Suprapubic skin (tissue), 4 donors: ENCODE results near the gene ACHE. TPM values are rescaled to one million over a fixed set of nuclear protein-coding genes. Genes with fewer than 3 reads are reported as not detected.

ENCODE experiments used
- DNase-seq, 2 donors: peaks; one replicate each; pipeline ENCODE4 v3.0.0-alpha.2; 2019; ENCODE audit warnings: low spot score in 2 of 2
- H3K27ac ChIP-seq: fragments of 200-600 bp; sonication (generic); one replicate; pipeline ENCODE4 v1.5.1; 2019
- H3K27me3 ChIP-seq: fragments of 200-600 bp; sonication (generic); one replicate; pipeline ENCODE4 v1.5.1; 2019
- H3K36me3 ChIP-seq: fragments of 200-600 bp; sonication (generic); one replicate; pipeline ENCODE4 v1.5.1; 2019
- H3K4me1 ChIP-seq: fragments of 200-600 bp; sonication (generic); one replicate; pipeline ENCODE4 v1.5.1; 2019
- H3K4me3 ChIP-seq: fragments of 200-600 bp; sonication (generic); one replicate; pipeline ENCODE4 v1.5.1; 2019; ENCODE audit warnings: mild to moderate bottlenecking
- H3K9me3 ChIP-seq: fragments of 200-600 bp; sonication (generic); one replicate; pipeline ENCODE4 v1.5.1; 2019
- EP300 ChIP-seq: sonication (generic); formaldehyde crosslinking; IDR thresholded peaks from one replicate; pipeline ENCODE4 v1.6.1; 2017; ENCODE audit warnings: antibody characterized with exemption
- POLR2A ChIP-seq, 2 donors: fragments of 450-650 bp; IDR thresholded peaks; one replicate each; pipeline ENCODE4 v1.6.1; 2017; ENCODE audit warnings: antibody characterized with exemption in 2 of 2, mild to moderate bottlenecking in 2 of 2, moderate library complexity in 2 of 2
- POLR2AphosphoS5 ChIP-seq, 3 donors: sonication (generic); formaldehyde crosslinking; IDR thresholded peaks; one replicate each; pipeline ENCODE4 v1.6.1; 2017; ENCODE audit warnings: antibody characterized with exemption in 3 of 3
- WGBS: methylation state at CpG from one replicate; pipeline ENCODE4 v1.1.5; 2018; 5-methylcytosine and 5-hydroxymethylcytosine counted together
- total RNA-seq, 4 donors: library from RNA; depleted of rRNA; stranded (reverse); fragments of >200 nt; gene quantifications; one replicate each; pipeline ENCODE4 v1.1.0, GENCODE V29; 2016
- TF ChIP-seq, protein P1 (sequence below), 2 donors: fragments of 200-600 bp in 1 of 2; fragments of 450-650 bp in 1 of 2; sonication (generic) in 1 of 2; IDR thresholded peaks; one replicate each; pipeline ENCODE4 v1.5.1; 2016 to 2019; ENCODE audit warnings: antibody characterized with exemption in 2 of 2, mild to moderate bottlenecking in 1 of 2, moderate library complexity in 1 of 2

The ACHE gene
- total RNA-seq, 4 donors from 2014 or later: 0.30 to 2.5 (median 0.81) TPM; not detected in 1

- Histone ChIP-seq H3K36me3 (peaks cover 52% of the 10 kb centered on the region), H3K4me3 (peak overlapping the region; percentile 67), H3K27ac (no peak overlapping the region), H3K9me3 (no peaks in the 10 kb centered on the region), H3K4me1 (peaks cover 40% of the 10 kb centered on the region), H3K27me3 (no peaks in the 10 kb centered on the region)
- WGBS: 77% methylated on average over 18 of the region's 18 CpGs
- TF ChIP-seq POLR2A (IDR thresholded peaks at IDR 0.05) (no peak), EP300 (no peak), POLR2AphosphoS5 (IDR thresholded peaks at IDR 0.05) (no peak)
- TF ChIP-seq, protein P1, sequence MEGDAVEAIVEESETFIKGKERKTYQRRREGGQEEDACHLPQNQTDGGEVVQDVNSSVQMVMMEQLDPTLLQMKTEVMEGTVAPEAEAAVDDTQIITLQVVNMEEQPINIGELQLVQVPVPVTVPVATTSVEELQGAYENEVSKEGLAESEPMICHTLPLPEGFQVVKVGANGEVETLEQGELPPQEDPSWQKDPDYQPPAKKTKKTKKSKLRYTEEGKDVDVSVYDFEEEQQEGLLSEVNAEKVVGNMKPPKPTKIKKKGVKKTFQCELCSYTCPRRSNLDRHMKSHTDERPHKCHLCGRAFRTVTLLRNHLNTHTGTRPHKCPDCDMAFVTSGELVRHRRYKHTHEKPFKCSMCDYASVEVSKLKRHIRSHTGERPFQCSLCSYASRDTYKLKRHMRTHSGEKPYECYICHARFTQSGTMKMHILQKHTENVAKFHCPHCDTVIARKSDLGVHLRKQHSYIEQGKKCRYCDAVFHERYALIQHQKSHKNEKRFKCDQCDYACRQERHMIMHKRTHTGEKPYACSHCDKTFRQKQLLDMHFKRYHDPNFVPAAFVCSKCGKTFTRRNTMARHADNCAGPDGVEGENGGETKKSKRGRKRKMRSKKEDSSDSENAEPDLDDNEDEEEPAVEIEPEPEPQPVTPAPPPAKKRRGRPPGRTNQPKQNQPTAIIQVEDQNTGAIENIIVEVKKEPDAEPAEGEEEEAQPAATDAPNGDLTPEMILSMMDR (IDR thresholded peaks at IDR 0.05): no peak
- no peak for DNase-seq
Measured at GRCh38 chr7:100888291-100888987, 7.2 kb downstream of the ACHE start.

- Histone ChIP-seq H3K4me1 (peaks cover 40% of the 10 kb centered on the region), H3K9me3 (no peaks in the 10 kb centered on the region), H3K27ac (no peak overlapping the region), H3K36me3 (peaks cover 59% of the 10 kb centered on the region), H3K4me3 (peak overlapping the region; percentile 67), H3K27me3 (no peaks in the 10 kb centered on the region)
- DNase-seq: peak in 1 of 2 donors; percentile 72
- TF ChIP-seq POLR2AphosphoS5 (IDR thresholded peaks at IDR 0.05) (no peak), POLR2A (IDR thresholded peaks at IDR 0.05) (no peak), EP300 (no peak)
- TF ChIP-seq, protein P1 (IDR thresholded peaks at IDR 0.05): no peak
- 64% methylated on average over 21 of the region's 21 CpGs for WGBS
Measured at GRCh38 chr7:100887516-100888290, 8.0 kb downstream of the ACHE start.

DNA sequence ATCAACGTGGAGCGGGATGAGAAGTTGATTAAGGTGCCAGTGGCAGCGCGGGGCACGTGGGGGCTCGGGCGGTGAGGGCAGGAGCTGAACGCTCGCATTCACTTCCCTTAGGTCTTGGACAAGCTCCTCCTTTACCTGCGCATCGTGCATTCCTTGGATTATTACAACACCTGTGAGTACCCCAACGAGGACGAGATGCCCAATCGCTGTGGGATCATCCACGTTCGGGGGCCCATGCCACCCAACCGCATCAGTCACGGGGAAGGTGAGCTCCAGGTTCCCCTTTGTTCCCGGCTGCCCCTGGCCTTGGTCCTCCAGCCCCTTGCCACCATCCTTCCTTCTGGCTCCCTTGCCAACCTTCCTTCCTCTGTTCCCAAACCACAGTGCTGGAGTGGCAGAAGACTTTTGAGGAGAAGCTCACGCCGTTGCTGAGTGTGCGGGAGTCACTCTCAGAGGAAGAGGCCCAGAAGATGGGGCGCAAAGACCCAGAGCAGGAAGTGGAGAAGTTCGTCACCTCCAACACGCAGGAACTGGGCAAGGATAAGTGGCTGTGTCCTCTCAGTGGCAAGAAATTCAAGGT lies 8.7 kb downstream of the ACHE start:
- Histone ChIP-seq H3K4me1 (peaks cover 40% of the 10 kb centered on the region), H3K27me3 (no peaks in the 10 kb centered on the region), H3K36me3 (peaks cover 66% of the 10 kb centered on the region), H3K4me3 (no peak overlapping the region), H3K9me3 (no peaks in the 10 kb centered on the region), H3K27ac (no peak overlapping the region)
- 86% methylated on average over 25 of the region's 25 CpGs for WGBS
- TF ChIP-seq POLR2AphosphoS5 (IDR thresholded peaks at IDR 0.05) (no peak), POLR2A (IDR thresholded peaks at IDR 0.05) (no peak), EP300 (no peak)
- TF ChIP-seq, protein P1 (IDR thresholded peaks at IDR 0.05): no peak
- DNase-seq: no peak

- peaks cover 73% of the 10 kb centered on the region for H3K36me3 ChIP-seq
- WGBS: 91% methylated on average over 26 of the region's 27 CpGs
- H3K4me1 ChIP-seq: peaks cover 39% of the 10 kb centered on the region
- H3K9me3 ChIP-seq: no peaks in the 10 kb centered on the region
- no peak for DNase-seq
- no peaks in the 10 kb centered on the region for H3K27me3 ChIP-seq
- H3K27ac ChIP-seq: no peak overlapping the region
- TF ChIP-seq EP300 (no peak), POLR2AphosphoS5 (IDR thresholded peaks at IDR 0.05) (no peak), POLR2A (IDR thresholded peaks at IDR 0.05) (no peak)
- TF ChIP-seq, protein P1 (IDR thresholded peaks at IDR 0.05): no peak
- no peak overlapping the region for H3K4me3 ChIP-seq
Measured at GRCh38 chr7:100886142-100886935, 9.3 kb downstream of the ACHE start.
